ENCODE measurements around the gene OR6K2.

OR6K2 gene

DNA sequence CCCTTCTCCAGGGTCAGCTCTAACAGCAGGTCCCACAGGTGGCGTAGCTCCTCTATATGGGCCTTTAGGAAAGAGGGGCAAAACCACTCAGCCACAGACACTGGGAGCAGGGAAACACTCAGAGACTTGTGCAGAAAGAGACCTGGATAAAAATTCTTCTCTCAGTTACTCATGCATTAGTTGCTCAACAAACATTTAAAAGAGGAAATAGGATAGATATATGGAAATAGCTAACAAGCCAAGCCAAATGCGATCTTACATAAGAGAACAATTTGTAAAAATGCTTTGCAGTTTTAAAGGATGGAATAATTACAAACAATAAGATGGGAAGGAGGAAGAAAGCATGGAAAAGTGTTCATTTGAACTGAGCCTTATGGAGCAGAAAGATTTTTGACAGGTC lies 18.8 kb downstream of the OR6K2 start:
- DNase-seq: peak; percentile 8 to 71 (median 36)

DNA sequence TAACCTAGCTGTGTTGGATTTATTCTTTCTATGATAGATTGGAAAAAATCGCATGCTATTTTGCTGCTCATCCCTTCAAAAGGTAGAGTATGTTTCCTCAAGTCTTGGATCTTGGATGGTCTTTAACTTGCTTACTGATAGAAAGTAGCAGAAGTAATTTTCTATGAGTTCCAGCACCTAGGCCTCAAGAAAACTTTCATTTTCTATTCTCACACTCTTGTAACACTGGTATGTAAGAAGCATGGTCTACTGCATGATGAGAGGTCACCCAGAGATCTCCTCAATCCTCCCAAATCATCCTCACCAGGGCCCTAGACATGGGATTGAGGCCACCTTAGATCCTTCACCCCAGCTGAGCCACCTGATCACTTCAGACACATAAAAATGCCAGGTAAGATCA lies 21.2 kb downstream of the OR6K2 start:
- no peak for DNase-seq

GRCh38 chr1:158675563-158676323 lies 24.7 kb downstream of the OR6K2 start:
- DNase-seq: no peak

DNA sequence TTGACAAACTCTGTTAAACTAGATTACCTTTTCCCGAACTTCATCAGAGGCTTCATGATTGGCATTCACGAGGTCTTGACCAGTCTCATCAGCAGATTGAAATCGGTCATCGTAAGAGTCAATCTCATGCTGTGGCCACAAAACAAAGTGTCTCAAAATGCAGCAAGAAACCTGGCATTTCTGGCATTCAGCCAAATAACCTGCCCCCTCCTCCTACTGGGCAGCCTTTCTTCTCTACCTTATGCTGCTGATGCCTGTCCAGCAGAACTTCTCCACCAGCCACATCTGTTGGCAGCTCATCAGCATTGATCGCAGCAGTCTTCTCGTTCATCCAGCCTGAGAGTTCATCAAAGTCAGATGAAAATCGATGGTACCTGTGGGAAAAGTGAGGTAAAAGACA lies 26.1 kb downstream of the OR6K2 start:
- no peak for DNase-seq

DNA sequence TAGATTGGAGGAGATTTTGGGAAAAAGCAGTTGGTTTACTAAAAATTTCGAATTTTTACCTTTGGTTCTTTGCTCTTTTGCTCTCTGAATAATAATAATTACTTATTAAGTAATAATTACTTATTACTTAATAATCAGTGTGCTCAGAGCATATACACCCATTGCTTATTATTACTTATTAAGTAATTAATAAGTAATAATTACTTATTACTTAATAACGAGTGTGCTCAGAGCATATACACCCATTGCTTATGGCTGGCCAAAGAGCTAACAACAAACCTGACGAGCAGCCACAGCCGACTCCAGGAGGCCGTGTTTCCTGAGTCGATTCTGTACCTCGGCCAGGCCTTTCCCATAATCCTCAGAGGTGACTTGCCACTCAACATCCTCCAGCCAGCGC lies 34.4 kb downstream of the OR6K2 start:
- DNase-seq: no peak

DNA sequence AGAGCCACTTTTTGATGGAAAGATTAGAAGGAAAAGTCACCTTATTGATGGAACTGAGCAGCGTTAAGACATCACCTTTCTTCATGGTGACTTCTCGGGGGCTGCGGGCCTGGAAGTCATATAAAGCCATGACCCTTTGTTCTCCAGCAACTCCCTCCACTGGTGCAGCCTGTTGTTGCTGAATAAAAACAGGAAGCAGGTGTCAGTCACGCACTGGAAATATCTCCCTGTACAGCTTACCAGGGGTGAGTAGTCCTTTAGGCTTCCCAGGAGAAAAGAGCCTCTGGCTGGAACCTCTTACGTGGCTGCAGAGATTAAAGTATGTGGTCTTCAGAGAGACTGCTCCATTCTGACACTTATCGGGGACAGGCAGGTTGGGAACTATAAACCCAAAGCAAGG lies 45.9 kb downstream of the OR6K2 start:
- peak; percentile 50 to 65 (median 60) for DNase-seq

- DNase-seq: peak in 2 of 4 experiments; percentile 34 to 53
These were observed 46.4 kb downstream of the OR6K2 start for GRCh38 chr1:158654086-158654485.

DNA sequence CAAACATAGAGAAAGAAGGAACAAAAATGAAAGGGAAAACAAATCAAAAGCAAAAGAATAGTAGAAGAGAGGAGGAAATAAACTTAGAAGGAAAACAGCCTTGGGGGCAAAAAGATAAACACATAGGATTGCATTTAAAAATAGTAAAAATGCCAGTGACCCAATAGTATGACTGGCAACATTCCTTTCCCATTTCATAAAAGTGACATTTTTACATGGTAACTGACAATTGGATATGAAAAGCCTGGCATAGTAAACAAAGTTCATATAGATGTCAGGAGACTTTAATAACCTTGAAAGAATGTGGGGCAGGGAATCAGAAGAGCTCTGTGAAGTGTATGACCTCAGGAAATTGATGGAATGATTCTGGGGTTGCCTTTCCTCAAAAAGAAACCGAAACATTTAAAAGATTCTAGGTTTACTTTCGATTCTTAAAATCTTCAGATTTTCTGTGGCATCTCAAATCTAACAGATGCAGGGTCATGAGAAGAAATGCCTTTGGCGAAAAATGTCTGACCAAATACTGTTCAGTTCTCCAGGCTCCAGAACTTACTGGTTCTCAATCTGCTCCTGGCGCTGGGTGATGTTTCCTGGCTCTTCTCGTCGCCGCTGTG lies 47.6 kb downstream of the OR6K2 start:
- no peak for DNase-seq

Measured in suppressor macrophage (primary cell).